Measurements from ENCODE around the gene ATP10B.
"Not testable (repeated sequence)": the region's sequence is repeated elsewhere in the genome, so short reads cannot be mapped to it uniquely, and the experiment has no call there.

ATP10B gene

DNA sequence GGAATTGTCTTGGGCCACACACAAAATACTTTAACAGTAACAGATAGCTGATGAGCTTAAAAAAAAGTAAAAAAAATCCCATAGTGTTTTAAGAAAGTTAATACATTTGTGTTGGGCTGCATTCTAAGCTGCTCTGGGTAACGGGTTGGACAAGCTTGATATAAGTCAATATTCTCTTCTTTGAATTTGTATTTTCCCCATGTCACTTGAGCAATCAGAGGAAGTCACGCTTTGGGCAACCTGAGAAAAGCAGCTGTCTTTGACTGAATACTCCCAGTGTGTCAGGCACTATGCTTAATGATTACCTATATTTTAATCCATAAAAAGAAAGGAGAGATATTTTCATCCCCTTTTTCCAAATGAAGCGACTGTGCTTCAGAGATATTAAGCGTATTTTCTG, 84.9 kb downstream of the ATP10B start:
- DNase-seq (ENCODE audit: extremely low read depth in 1 of 2, low read depth in 1 of 2), result no peak

GRCh38 chr5:160760008-160760407, 92.0 kb downstream of the ATP10B start:
- DNase-seq (ENCODE audit: extremely low read depth in 1 of 2, low read depth in 1 of 2), result no peak

DNA sequence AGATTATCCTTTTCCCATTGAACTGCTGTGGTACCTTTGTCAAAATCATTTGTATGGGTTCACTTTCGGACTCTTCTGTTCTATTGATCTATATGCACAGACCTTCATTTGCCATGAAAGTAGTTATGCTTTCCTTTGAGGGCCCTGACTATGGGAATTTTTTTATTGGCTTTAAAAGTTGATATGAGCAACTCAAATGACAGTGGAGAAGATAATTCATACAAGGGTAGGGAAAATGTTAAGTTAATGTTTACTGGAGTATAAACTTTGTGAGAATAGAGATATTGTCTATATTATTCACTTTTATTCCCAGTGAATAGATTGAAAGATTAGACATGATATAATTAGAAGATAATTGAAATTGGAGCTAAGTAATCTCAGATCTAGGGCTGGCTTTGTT, 94.8 kb downstream of the ATP10B start:
- no peak for DNase-seq (ENCODE audit: extremely low read depth in 1 of 2, low read depth in 1 of 2)

DNA sequence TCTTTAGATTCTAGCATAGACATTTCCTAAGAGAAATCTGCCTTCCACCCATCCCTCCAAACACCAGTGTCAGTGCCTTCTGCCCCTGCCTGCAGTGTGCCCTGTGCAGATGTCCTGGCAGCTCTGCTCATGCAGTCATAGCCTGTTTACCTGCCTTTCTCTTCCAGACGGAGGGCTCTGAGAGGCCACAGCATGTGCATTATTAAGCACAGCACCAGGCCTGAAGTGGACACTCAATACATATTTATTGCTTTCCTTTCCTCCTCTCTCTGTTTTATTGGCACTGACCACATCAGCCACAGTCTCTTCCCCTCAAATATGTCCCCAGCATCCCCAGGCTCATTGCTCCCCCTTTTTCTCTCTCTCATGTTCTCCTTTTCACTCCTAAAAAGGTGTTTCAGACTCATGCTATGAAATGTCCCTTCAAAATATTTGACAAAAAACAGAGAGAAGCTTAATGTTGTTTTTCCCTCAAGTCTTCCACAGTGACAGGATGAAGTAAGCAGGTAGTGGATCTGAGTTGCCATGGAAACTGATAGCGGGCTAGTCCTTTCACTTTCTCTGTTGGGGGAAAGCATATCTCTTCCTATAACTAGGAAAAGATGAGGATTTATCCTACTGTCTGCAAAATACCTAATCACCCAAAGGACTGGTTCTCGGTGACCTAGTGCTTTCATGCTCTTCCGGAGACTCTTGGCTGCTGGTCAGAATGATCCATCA, 100.9 kb downstream of the ATP10B start:
- no peak for DNase-seq (ENCODE audit: extremely low read depth in 1 of 2, low read depth in 1 of 2)

DNA sequence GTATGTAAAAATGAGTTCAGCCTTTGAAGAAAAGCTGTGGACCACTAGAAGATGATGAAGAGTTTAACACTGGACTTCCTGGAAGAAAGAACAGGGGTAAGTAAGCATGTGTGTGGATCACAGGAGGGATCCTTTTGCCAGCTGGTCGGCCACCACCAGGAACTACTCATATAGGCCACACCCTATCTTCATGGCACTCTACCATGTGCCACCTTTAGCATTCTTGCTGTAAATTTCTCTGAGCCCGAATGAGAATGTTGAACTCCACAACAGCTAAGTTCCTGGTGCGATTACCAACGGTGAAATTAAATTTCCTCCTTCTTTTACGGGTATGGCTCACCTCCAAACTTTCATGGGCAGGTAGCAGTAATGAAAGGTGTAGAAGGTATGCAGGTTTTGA, 102.3 kb downstream of the ATP10B start:
- no peak for DNase-seq (ENCODE audit: extremely low read depth in 1 of 2, low read depth in 1 of 2)

DNA sequence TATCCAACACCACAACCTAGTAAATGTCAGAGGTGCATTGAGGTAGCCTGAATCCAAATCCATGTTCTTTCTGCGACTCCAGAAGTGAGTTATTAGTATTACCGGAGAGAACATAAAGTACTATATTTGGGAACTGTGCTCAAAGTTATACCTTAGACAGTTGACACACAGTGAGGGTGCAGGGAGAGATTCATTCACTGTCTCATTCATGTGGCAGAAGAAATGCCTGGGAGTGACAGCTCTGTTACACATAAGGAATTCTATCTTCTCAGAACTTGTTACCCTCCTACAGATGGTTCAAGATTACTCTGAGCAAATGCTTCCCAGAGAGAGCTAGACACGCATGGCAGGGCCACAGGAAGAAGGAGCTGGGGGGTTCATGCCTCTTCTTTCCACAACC, 103.0 kb downstream of the ATP10B start:
- no peak for DNase-seq (ENCODE audit: extremely low read depth in 1 of 2, low read depth in 1 of 2)

GRCh38 chr5:160747987-160748386, 104.0 kb downstream of the ATP10B start:
- DNase-seq (ENCODE audit: extremely low read depth in 1 of 2, low read depth in 1 of 2), result no peak

GRCh38 chr5:160747559-160747958, 104.5 kb downstream of the ATP10B start:
- no peak for DNase-seq (ENCODE audit: extremely low read depth in 1 of 2, low read depth in 1 of 2)

DNA sequence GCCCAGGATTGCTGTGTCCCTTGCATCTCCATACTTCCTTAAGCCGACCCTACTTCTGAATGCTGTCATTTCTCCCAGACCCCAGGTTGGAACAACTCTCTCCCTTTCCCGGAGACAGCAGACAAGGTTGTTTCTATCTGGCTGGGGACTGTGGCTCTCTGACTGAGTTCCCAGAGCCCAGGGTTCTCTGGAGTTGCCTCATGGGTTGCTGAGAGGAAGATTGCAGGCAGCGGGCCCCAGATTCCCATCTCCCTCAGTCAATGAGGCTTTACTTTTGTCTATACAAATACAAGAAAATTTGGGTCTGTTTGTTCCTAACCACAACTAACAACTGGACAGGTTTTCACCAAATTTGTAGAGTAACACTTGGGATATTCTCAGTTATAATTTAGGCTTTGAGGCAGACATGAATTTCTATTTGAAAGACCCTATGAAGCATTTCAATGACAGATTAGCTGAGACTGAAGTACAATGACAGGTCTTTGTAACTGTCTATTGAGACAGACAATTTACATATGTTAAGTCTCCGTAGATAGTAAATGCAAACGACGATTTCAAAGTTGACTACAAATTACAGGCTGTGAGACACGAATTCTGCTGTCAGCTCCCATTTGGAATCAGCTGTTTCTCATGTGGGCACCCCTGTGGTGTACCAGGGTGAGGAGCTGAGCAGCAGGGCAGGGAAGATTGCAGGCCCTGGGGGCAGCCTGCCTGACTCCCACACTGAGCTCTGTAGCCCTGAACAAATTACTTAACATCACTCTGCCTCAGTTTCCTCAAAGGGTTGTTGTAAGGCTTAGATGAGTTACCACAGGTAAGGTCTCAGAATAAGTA, 107.5 kb downstream of the ATP10B start:
- no peak for DNase-seq (ENCODE audit: extremely low read depth in 1 of 2, low read depth in 1 of 2)

DNA sequence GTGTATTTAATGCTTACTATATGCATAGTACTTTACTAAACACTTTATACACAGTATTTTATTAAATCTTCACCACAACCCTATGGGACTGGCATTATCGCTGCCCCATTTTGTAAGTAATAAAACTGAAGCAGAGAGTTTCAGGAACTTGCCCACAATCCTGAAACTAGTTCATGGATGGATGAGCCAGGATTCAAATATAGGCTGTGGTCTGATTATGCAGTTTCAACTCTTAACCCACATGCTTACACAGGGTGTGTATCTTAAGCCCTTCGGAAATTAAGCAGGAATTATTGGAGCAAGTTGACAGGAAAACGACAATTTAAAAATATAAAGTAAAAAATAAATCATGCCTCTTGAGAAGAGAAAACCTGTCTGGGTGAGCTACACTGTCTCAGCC, 109.0 kb downstream of the ATP10B start:
- no peak for DNase-seq (ENCODE audit: extremely low read depth in 1 of 2, low read depth in 1 of 2)

DNA sequence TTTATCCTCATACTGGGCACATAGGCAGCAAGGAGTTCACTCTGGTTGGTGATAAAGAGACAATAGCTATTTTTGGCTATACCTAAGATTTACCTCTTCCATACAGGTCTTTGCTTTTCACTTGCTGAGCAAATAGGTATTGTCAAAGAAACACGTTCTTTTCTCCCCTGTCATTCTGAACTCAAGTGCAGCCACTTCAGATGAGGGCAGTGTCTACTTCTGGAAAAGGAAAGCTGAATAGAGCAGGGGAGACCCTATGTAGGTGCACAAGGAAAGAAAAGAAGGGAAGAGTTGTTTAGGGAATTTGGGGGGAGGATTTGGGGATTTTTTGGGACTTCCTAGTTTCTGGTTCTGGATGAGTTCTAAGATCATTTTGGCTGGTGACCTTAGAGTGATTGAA, 109.6 kb downstream of the ATP10B start:
- no peak for DNase-seq (ENCODE audit: extremely low read depth in 1 of 2, low read depth in 1 of 2)

DNA sequence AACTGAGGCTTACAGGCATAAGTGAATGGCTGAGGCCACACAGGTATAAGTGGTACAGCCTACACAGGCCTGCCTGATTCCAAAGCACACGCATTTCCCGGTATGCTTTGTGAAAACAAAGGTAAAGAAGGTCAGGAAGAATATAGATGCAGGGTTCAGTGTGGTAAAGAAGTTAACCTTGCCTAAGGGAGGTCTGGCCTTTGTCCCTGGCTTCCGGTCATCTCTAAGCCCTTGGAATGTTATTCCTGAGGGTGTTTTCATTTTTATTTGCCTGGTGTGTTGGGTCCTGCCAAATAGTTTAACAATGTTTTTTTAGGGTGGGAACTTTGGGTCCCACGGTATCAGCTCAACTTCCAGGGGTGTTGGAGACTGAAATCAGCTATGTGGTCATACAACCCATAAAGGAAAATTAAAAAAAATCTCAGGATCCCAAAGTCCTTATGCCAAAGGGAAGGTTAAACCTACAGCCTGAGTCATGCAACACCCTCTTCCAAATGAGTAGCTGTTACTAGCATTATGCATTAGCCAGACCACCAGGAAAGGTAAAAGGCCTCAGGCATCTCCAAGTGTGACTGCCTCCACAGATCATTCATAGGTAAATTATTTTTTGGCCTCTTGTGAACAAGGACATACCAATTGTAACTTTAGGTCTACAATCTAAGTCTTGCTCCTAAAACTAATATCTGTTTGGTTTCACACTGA, 124.6 kb downstream of the ATP10B start:
- DNase-seq (ENCODE audit: extremely low read depth in 1 of 2, low read depth in 1 of 2), result no peak

- no peak for DNase-seq (ENCODE audit: extremely low read depth in 1 of 2, low read depth in 1 of 2)
Measured at GRCh38 chr5:160726721-160727120, 125.3 kb downstream of the ATP10B start.

- DNase-seq (ENCODE audit: extremely low read depth in 1 of 2, low read depth in 1 of 2), result no peak
Measured at GRCh38 chr5:160720822-160721221, 131.2 kb downstream of the ATP10B start.

DNA sequence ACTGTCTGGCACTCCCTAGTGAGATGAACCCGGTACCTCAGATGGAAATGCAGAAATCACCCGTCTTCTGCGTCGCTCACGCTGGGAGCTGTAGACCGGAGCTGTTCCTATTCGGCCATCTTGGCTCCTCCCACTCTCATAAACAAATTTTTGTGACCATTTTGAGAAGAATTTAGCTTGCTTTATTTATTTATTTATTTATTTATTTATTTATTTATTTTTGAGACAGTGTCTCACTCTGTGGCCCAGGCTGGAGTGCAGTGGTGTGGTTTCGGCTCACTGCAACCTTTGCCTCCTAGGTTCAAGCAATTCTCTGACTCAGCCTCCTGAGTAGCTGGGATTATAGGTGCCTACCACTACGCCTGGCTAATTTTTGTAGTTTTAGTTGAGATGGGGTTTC, 136.5 kb downstream of the ATP10B start:
- not testable (repeated sequence) for DNase-seq (ENCODE audit: extremely low read depth in 1 of 2, low read depth in 1 of 2)

- no peak for DNase-seq (ENCODE audit: extremely low read depth in 1 of 2, low read depth in 1 of 2)
Measured at GRCh38 chr5:160703547-160704189, 148.3 kb downstream of the ATP10B start.

DNA sequence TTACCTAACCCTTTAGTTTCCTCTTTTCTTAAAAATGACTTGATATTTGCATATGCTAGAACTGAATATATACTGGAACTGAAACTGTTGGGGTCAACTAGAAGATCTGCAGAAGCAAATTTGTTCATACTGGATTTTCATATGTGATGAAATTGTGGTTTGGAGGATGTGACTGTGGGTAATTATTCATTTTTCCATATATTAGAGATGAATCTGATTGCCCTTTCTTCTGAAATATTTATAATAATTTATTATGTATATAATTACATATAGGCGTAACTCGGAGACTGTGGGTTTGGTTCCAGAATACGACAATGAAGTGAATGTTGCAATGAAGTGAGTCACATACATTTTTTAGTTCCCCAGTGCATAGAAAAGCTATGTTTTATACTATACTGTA, 149.1 kb downstream of the ATP10B start:
- no peak for DNase-seq (ENCODE audit: extremely low read depth in 1 of 2, low read depth in 1 of 2)

GRCh38 chr5:160702311-160702803, 149.7 kb downstream of the ATP10B start:
- DNase-seq (ENCODE audit: extremely low read depth in 1 of 2, low read depth in 1 of 2), result no peak

GRCh38 chr5:160701403-160701802, 150.6 kb downstream of the ATP10B start:
- DNase-seq (ENCODE audit: extremely low read depth in 1 of 2, low read depth in 1 of 2), result no peak

GRCh38 chr5:160699301-160699700, 152.7 kb downstream of the ATP10B start:
- no peak for DNase-seq (ENCODE audit: extremely low read depth in 1 of 2, low read depth in 1 of 2)

DNA sequence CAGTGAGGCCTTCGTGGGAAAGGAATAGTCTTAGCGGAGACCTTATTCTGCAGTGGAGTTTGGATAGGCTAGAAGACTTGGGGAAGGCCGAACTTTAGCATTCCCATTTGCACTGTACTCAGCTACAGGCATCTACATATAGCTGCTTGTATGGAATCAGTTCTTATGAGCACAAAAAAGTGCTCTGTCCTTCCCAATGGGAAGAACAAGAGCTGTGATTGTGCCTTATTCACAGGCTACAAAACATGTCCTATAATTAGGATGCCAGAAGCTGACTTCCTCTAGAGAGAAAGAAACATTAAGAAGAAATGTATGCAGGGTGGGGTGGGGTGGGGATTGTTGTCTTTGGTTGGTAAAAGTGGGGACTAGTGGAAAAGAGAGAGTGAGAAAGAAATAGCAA, 154.7 kb downstream of the ATP10B start:
- DNase-seq (ENCODE audit: extremely low read depth in 1 of 2, low read depth in 1 of 2), result no peak
